NCI-H524 (cell line): ENCODE results near the gene SGCD.

Experiments used
- DNase-seq, 2 experiments: peaks; one replicate each; lab custom pipeline; 2025; lab: John Stamatoyannopoulos, UW

The SGCD gene

DNA sequence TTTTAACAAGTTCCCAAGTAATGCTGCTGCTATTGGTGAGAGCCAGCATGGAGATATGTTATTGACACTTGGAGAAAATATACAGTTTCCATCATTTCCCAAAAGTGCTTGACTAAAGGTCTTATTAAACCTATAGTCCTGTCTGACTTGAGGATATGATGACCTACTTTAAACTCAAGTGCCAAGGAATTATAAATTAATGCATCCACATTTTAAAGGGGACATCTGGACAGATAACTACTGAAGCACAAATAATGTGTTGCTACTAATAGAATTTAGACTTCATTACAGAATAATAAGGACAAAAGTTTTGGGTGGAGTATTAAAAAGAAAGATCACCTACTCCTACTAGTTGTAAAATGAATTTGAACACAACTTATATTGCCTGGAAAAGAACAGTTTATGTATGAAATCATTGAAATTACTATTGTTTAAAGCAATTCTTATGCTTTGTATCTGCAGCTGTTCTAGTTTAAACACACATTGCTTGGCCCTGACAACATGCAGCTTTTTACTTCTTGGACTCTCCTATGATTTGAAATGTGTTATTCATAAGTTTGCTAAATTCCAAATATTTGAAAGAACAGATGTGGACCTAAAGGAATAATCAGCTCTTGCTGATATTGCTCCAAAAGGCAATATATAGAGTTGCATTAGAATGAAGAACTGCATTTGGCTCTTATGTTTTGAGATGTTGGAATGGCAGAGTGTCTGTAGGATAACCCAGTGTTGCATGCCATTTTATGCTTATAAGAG lies 73.4 kb downstream of the SGCD start:
- peak in 1 of 2 experiments; percentile 61 for DNase-seq

DNA sequence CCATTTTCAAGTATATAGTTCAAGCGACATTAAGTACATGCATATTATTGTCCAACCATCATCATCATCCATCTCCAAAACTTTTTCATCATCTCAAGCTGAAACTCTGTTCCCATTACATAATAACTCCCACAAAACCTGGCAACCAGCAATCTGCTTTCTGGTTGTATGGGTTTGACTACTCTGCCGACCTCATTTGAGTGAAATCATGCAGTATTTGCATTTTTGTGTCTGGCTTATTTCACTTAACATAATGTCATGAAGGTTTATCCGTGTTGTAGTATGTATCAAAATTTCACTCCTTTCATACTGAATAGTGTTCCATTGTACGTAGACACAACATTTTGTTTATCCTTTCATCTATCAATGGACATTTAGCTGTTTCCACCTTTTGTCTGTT lies 74.8 kb downstream of the SGCD start:
- no peak for DNase-seq

DNA sequence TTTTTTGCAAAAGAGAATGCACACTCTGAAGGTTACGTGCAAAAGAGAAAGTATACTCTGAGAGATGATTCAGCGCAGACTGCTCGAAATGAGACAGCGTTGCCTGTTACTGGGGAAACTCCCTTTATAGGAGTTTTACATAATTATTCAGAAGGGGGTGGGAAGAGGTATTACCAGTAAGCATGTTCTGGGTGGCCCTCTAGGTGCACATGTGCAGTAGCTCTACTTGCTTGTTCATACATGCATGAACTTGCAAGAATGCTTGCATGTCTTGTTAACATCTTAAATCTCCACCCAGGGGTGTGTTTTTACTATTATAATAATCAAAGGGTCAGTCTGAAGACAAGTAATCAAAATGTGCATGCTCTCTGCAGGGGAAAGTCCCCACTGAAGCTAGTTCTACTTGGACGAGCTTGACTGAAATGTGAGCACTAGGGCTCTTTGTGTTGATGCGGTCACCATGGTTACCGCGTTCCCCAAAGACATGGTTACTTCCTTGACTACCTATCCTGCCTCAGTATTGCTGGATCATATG lies 75.5 kb downstream of the SGCD start:
- peak in 1 of 2 experiments; percentile 17 for DNase-seq

DNA sequence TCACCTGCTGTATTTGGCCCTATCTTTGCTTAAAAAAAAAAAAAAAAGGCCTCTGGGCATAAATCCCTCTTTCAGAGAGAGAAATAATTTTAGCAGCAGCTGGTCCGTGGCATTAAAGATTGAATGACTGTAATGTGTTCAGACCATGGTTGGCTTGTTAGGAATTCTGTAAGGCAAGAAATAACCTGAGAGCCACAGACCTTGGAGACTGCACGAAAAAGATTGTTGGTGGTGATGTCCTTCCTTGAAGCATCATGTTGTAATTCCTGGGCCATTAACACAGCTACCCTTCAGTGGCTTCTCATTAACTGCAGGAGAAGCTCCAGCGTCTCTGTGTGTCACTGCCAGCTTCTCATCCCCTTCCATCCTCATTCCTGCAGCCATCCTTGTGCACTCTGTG lies 79.0 kb downstream of the SGCD start:
- peak in 1 of 2 experiments; percentile 45 for DNase-seq

DNA sequence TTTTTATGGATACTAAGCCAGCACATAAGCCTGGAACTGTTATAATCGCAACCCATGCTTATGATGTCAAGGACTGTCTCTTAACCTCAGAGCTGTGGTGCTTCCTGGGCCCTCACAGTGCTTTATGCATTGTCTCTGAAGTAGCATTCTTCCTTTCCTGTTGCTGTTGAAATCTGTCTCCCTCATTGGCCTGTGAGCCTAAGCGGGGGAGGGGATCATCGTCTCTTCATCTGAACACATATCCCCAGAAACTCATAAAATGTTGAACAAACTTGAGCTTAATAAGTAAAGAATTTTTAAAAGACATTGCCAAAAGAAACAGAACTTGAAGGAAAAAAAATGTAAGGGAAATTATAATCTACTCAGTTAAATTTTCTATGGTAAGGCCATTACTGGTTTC lies 80.3 kb downstream of the SGCD start:
- no peak for DNase-seq

DNA sequence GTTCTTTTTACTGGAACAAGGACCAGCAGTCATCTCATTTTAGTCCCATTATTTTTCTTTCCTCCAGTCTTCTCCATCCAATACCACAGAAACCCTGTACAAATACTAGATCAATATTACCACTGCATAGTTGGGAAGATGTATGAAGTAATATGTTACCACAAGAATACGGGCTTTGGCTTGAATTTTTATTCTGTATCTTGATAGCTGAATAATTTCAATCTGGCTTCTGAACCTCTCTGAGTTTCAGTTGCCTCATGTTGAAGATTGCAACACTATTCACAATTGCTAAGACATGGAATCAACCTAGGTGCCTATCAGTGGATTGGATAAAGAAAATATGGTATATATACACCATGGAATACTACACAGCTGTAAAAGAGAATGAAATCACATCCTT lies 82.9 kb downstream of the SGCD start:
- no peak for DNase-seq

DNA sequence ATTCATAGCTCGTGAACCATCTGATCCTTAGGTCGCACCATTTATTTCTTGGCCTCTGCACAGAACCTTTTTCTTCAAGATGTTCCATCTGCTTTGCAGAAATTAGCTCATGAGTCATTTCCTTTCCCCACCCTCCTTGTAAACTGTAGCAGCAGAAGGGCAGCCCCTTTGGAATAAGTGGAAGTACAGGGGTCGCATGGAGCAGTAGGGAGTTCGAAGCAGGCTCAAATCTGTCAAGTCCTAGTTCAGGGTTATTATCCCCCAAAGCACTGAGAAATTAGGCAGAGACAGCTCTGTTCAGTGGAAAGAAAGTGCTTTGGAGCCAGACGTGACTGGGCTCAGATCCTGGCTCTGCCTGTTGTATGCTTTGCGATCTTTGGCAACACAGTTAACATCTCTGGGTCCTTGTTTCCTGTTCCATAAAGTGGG lies 84.2 kb downstream of the SGCD start:
- DNase-seq: peak in 1 of 2 experiments; percentile 42

DNA sequence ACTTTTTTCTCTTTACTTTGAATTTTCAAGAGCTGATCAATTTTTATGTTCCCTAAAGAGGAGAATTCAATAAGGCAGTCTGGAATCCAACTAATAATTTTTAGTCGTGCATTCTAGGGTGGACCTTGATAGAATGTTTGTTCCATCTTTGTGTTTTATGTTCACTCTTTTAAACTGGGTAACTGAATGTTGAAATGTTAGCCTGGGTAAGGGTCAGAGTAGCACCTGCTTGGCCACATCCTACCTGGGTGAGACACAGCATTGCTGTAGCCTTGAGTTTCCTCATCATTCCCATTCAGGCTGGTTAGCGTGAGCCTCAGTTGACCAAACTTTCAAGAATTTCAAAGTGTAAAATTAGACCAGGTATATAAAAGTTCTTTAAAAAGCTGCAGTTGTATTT lies 85.0 kb downstream of the SGCD start:
- DNase-seq: no peak

DNA sequence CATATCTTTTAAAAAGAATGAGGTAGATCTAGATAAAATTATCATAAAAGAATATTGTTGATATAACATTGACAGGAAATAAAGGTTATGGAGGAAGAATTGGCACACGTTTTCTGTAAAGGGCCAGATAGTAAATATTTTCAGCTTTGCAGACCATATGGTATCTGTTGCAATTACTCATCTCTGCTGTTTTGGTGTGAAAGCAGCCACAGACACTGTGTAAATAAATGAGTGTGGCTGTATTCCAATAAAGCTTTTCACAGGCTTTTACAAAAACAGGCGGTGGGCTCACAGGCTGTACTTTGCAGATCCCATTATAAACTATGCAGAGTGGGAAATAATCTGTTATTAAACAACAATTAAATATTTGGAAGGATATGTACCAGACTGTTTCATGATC lies 87.4 kb downstream of the SGCD start:
- DNase-seq: peak in 1 of 2 experiments; percentile 6

DNA sequence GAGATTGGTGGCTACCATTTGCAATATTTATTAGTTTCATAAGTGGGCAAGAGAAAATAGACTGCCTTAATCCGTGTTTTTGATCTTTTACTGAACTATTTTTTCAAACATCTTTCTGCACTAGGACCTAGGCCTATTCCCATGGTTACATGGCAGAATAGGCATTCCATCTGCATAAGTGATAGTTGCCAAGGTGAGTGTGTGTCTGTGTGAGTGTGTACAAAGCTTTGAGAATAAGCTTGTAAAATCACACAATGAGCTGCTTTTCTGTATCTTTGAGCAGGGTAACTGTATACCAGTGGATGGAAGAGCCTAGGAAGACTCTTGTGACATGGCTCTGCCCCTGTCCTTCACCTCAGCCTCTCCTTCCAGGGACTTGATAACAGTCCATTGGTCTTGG lies 92.7 kb downstream of the SGCD start:
- no peak for DNase-seq

DNA sequence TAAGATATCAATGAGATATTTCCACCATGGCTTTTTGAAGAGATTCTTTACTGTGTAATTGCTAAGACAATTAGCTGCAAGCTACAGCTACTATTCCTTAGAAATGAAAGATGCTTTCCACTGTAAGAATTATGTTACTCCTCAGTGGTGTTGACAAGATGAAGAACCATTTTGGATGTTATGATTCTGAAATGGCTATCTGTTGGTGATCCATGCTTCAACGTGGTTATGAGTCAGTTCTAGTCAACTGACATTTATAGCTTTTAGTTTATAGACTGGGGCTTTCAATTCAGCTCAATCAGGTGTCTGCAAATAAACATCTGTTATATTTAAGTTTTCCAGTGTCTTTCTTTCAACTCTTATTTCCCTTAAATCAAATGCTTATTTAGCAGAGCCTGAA lies 93.7 kb downstream of the SGCD start:
- DNase-seq: no peak

DNA sequence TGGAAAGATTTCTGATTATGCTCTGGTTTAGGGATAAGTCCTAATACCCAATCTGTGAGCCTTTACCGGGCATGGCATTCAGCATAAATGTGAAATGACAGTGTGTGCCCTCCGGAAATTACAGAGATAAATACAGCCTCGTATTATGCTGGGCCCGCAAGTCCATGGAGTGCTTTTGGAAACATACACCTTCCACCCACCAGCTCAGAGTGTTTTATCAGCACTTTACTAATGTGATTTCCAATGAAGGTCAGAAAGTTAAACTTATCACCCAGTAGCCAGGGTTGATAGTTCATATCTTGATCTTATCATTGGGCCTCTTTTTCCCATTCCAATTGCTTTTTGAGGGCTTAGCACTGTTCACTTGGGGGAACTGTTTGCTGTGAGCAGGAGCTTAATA lies 94.8 kb downstream of the SGCD start:
- no peak for DNase-seq

DNA sequence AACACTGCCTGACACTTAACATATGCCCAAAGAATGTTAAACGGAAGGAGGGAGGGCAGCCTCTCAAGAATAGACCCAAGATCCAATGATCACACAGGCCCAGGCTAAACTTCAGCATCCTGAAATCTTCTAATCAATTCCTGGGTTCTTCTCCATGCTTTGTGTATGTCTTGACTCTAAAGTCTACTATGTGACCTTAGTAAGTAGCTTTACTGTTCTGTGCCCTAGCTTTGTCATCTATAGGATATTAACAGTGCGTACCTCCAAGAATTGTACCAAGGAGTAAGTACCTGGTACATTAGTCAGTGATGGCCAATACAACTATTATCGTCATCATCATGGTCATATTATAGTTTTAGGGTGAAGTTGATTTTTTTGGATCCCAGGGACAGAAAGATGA lies 96.6 kb downstream of the SGCD start:
- no peak for DNase-seq

DNA sequence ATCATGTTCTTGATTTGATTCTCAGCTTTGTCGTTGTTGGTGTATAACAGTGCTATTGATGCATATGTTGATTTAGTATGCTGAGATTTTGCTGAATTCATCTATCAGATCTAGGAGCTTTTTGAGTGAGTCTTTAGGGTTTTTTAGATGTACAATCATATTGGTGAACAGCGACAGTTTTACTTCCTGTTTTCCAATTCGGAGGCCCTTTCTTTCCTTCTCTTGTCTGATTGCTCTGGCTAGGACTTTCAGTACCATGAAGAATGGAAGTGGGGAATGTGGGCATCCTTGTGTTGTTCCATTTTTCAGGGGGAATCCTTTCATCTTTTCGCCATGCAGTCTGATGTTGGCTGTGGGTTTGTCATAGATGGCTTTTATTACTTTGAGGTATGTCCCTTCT lies 100.4 kb downstream of the SGCD start:
- DNase-seq: no peak

DNA sequence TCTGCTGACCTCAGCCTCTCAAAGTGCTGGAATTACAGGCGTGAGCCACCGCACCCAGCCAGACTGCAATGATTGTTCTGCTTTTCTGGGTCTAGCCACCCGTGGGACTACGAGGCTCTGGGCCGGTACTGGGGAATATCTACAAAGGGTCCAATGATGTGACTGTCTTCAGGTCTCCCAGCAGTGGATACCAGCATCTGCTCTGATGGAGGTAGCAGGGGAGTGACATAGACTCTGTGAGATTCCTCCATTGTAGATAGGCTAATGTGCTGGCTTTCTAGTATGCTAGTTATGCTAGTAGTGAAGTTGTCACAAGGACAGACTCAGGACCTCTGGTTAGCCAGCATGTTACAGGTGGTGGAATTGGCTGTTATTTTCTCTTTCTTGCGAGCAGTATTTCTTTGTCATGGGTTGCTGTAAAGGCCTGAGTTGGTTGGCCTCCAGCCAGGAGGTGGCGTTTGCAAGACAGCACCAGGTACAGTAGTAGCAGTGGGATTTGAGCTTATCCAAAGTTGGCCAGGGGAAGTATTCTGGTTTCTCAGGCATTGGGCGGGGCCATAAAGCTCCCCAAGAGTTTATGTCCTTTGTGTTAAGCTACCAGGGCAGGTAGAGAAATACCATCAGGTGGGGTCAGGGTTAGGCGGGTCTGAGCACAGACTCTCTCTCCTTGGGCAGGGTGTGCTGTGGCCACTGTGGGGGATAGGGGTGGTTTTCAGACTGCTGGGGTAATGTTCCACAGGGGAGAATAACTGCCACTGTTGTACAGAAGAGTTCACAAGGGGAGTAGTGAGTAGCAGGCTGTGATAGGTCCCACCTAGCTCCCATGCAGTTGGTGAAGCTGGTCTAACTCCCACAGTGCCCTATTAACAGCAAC lies 105.2 kb downstream of the SGCD start:
- DNase-seq: no peak

DNA sequence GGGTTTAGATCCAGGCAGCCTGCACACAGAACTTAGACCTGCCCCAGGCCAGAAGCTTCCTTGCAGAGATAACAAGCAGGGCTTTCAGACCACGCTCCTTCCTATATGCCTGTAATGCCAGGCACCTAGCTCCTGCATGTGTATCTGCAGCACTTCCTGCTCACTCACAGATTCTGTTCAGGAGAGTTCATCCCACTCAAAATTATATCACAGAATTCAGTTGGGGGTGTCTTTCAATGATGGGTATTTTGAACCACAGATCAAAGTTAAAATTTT lies 105.8 kb downstream of the SGCD start:
- no peak for DNase-seq

DNA sequence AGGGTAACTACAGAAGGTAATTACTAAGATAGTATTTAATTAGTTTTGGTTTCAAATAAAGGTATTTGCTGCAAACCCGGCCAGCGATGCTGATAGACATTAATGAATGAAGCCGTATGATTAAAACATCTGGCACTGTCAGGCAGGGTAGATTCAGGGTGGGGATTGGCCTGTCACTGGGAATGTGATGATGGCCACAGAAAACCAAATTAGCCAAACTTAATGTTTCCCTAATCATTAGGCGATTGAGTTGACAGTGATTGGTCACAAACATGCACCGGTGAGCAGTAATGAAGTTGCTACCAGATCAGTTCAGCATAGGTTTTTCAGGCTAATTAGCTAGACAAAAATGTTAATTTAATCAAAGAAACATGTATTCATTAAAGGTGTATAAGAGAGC lies 107.5 kb downstream of the SGCD start:
- no peak for DNase-seq

DNA sequence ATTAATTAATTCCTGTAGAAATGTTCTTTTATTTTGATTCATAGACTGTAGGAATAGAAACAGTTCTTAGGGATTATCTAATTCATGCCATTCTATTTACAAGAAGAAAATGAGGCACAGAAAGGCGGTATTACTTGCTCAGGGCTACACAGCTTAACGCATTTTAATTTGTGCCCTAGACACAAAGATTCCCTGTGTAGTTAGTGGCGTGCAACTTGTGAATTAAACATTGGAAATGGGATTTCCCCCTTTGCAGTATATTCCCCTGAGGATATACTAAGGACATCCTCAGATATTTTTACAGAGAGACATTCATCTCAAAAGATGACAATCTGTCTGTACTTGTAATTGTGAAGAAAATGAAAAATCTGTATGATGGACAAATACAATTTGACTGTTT lies 108.1 kb downstream of the SGCD start:
- no peak for DNase-seq

DNA sequence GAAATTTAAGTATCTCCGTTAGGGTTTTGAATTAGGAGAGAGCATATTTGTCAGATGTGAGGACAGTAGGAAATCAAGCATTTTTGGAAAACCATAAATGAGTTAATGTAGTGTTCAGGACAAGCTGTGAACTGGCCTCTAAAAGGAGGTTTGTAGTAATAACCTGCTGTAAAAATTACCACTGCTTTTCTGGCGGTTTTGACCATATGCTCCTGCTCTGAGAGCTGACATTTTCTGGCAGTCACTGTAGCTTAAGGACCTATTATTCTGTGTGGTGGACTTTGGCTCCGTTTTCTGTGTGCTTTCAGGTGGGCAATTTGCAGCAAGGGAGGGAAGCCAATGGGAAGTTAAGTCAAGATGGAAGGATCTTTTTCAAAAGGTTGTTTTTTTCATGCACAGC lies 111.1 kb downstream of the SGCD start:
- DNase-seq: peak; percentile 23 to 55

DNA sequence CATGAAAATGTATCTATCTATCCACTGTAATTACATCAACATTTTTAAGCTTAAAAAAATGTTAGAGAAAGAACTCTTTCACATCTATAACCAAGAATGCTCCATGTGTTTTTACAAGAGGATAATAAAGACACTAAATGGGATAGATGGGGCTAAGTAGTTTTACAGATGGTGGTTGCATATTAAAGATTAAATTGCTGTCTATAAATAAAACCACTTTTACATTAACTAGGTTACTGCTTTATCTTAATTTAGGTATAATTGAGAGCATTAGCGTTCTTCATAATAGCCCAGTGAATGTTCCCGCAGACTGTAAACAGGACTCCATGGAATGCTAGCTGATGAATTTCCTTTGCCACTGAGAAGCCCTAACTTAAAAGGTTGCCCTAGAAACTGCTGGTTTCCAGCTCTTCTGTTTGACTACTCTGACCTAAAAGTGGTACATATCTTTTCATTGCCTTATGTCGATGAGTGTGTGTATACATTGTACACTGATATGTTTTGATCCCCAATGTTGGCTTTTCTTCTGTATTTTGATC lies 117.9 kb downstream of the SGCD start:
- DNase-seq: peak in 1 of 2 experiments; percentile 57

DNA sequence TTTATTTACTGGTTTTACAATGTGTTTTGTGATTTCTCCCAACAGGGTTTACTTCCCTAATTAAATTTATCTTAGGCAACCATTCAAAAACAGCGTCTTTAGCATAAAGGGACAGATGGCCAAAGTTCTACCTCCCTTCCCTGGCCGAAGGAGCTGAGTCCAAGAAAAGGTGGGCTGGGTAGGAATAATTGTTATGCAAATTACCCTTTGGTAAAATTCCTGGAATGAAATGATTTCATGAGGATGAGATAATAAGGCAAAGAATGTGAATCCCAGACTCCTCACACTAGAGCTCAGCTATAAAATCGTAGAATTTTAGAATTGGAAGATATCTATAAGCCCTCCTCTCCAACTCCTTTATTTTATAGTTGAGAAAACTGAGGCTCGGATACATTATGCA lies 119.6 kb downstream of the SGCD start:
- DNase-seq: peak in 1 of 2 experiments; percentile 5

DNA sequence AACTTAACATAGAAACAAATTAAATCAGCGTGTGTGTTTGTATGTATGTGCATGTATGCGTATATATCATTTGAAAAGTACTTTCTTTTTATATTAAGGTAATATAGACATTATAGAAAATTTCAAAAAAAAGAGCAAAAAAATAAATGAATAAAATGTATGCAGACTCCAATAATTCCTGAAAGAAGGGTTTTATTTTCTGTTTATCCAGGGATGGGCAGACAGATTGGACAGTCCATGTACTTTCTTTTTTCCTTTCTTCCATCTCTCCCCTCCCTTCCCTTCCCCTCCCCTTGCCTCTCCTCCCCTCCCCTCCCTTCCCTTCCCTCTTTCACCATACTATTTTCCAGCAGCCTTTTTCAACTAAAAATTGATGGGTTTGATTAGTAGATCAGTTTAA lies 123.8 kb downstream of the SGCD start:
- no peak for DNase-seq

DNA sequence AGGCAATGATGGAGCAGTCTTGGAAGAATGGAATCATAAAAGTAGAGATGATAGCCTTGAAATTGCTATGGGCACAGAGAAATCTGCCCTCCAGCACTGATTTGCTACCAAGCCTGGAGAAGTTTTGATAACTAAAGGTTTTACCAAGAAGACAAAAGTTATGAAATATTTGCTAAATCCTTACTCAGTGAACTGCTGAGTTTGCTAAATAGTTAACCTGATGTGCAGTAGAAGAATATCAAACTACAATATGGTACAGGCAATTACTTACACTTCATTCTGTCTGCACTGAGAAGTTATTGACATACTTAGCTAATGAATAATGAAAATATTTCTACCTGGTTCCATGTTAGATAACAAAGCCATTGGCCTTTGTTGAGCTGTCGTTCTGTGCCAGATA lies 124.5 kb downstream of the SGCD start:
- no peak for DNase-seq
